Measurements from ENCODE around the gene ALDH7A1. TPM values are rescaled to one million over a fixed set of nuclear protein-coding genes. Genes with fewer than 3 reads are reported as not detected.

ALDH7A1 gene
- total RNA-seq, 1 donor from 2014 or later = 128 TPM

GRCh38 chr5:126631920-126632319 lies 36.9 kb upstream of the ALDH7A1 start:
- H3K4me1 ChIP-seq = no peaks in the 10 kb centered on the region
- H3F3A ChIP-seq (ENCODE audit: low read depth) = peaks cover 10% of the 10 kb centered on the region
- H3K9ac ChIP-seq = no peak overlapping the region
- no peaks in the 10 kb centered on the region for H4K20me1 ChIP-seq (ENCODE audit: low read depth)
- no peak overlapping the region for H3K27ac ChIP-seq
- no peak for DNase-seq (ENCODE audit: low spot score)
- peaks cover 2% of the 10 kb centered on the region for H3K36me3 Mint-ChIP-seq
- H3K27me3 Mint-ChIP-seq (ENCODE audit: insufficient read depth, low read depth) = no peaks in the 10 kb centered on the region
- H2AFZ ChIP-seq (replicated peaks) = no peak overlapping the region
- H3K4me2 ChIP-seq = no peak overlapping the region
- no peaks in the 10 kb centered on the region for H3K9me3 Mint-ChIP-seq
- H3K36me3 ChIP-seq = peaks cover 5% of the 10 kb centered on the region
- H3K9me3 ChIP-seq (ENCODE audit: low read depth) = no peaks in the 10 kb centered on the region
- TF ChIP-seq EZH2 (IDR thresholded peaks at IDR 0.05) (no peak), EZH2phosphoT487 (IDR thresholded peaks at IDR 0.05) (no peak), CTCF (IDR thresholded peaks at IDR 0.05) (no peak)
- H3K79me2 ChIP-seq (ENCODE audit: low read depth) = no peaks in the 10 kb centered on the region
- H3K4me3 Mint-ChIP-seq = no peak overlapping the region
- peaks cover 3% of the 10 kb centered on the region for H3K4me1 Mint-ChIP-seq
- no peaks in the 10 kb centered on the region for H3K27me3 ChIP-seq
- H3K4me3 ChIP-seq = no peak overlapping the region
- H3K27ac Mint-ChIP-seq = no peak overlapping the region

- H4K20me1 ChIP-seq (ENCODE audit: low read depth) = no peaks in the 10 kb centered on the region
- Mint-ChIP-seq H3K36me3 (peaks cover 12% of the 10 kb centered on the region), H3K27ac (no peak overlapping the region), H3K4me3 (no peak overlapping the region), H3K27me3 (ENCODE audit: insufficient read depth, low read depth) (no peaks in the 10 kb centered on the region), H3K9me3 (no peaks in the 10 kb centered on the region), H3K4me1 (peaks cover 3% of the 10 kb centered on the region)
- H3K27ac ChIP-seq = no peak overlapping the region
- no peaks in the 10 kb centered on the region for H3K4me1 ChIP-seq
- no peaks in the 10 kb centered on the region for H3K9me3 ChIP-seq (ENCODE audit: low read depth)
- no peak overlapping the region for H3K9ac ChIP-seq
- TF ChIP-seq EZH2phosphoT487 (IDR thresholded peaks at IDR 0.05) (no peak), EZH2 (IDR thresholded peaks at IDR 0.05) (no peak), CTCF (IDR thresholded peaks at IDR 0.05) (no peak)
- H3K27me3 ChIP-seq = no peaks in the 10 kb centered on the region
- no peak overlapping the region for H2AFZ ChIP-seq (replicated peaks)
- H3K4me3 ChIP-seq = no peak overlapping the region
- H3F3A ChIP-seq (ENCODE audit: low read depth) = peaks cover 12% of the 10 kb centered on the region
- H3K4me2 ChIP-seq = no peak overlapping the region
- peaks cover 15% of the 10 kb centered on the region for H3K36me3 ChIP-seq
- no peak for DNase-seq (ENCODE audit: low spot score)
- H3K79me2 ChIP-seq (ENCODE audit: low read depth) = no peaks in the 10 kb centered on the region
Observed at GRCh38 chr5:126628102-126628501, 33.1 kb upstream of the ALDH7A1 start.

- peaks cover 2% of the 10 kb centered on the region for H3K27me3 Mint-ChIP-seq (ENCODE audit: insufficient read depth, low read depth)
- peaks cover 12% of the 10 kb centered on the region for H3K36me3 Mint-ChIP-seq
- TF ChIP-seq EZH2phosphoT487 (IDR thresholded peaks at IDR 0.05) (no peak), EZH2 (IDR thresholded peaks at IDR 0.05) (no peak), CTCF (IDR thresholded peaks at IDR 0.05) (no peak)
- peaks cover 12% of the 10 kb centered on the region for H3F3A ChIP-seq (ENCODE audit: low read depth)
- H3K36me3 ChIP-seq = peaks cover 22% of the 10 kb centered on the region
- no peaks in the 10 kb centered on the region for H3K9me3 Mint-ChIP-seq
- H3K4me2 ChIP-seq = no peak overlapping the region
- H3K79me2 ChIP-seq (ENCODE audit: low read depth) = peaks cover 12% of the 10 kb centered on the region
- no peak for DNase-seq (ENCODE audit: low spot score)
- no peak overlapping the region for H3K27ac Mint-ChIP-seq
- no peaks in the 10 kb centered on the region for H3K27me3 ChIP-seq
- no peaks in the 10 kb centered on the region for H3K9me3 ChIP-seq (ENCODE audit: low read depth)
- no peaks in the 10 kb centered on the region for H4K20me1 ChIP-seq (ENCODE audit: low read depth)
- no peak overlapping the region for H2AFZ ChIP-seq (replicated peaks)
- H3K4me3 Mint-ChIP-seq = no peak overlapping the region
- H3K4me1 ChIP-seq = no peaks in the 10 kb centered on the region
- no peak overlapping the region for H3K9ac ChIP-seq
- no peaks in the 10 kb centered on the region for H3K4me1 Mint-ChIP-seq
- no peak overlapping the region for H3K4me3 ChIP-seq
- no peak overlapping the region for H3K27ac ChIP-seq
Observed at GRCh38 chr5:126624534-126624933, 29.5 kb upstream of the ALDH7A1 start.

Measured in neural progenitor cell (in vitro differentiated cells).